ENCODE measurements around the gene RPL5. TPM values are rescaled to one million over a fixed set of nuclear protein-coding genes. Genes with fewer than 3 reads are reported as not detected.

RPL5 gene
- total RNA-seq, 2 donors from 2014 or later, result 792 to 927 TPM

DNA sequence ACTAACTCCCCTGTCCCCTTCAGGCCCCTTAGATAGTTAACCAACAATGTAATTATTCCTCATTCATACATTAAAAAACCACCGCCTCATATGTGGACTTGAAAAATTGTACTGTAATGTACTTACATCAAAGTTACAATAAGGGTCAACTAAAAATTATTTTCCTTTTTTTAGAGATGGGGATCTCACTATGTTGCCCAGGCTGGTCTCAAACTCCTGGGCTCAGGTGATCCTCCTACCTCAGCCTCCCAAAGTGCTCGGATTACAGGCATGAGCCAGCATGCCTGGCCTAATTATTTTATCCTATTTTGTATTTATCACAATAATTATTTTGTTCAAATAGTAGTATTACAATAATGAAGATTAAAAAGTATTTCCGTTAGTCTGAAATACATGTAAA lies 12.6 kb downstream of the RPL5 start:
- peaks cover 0 to 12% of the 10 kb centered on the region in 2 donors for H3K4me1 ChIP-seq (ENCODE audit: control insufficient read depth in 1 of 2, low read depth in 2 of 2)
- no peaks in the 10 kb centered on the region for H3K9me3 ChIP-seq
- no peaks in the 10 kb centered on the region for H3K27me3 ChIP-seq (replicated peaks; ENCODE audit: insufficient read depth)
- ATAC-seq (ENCODE audit: insufficient number of reproducible peaks, low FRiP score, low read depth) (no peak), DNase-seq (ENCODE audit: low spot score) (no peak)
- TF ChIP-seq, protein P1, sequence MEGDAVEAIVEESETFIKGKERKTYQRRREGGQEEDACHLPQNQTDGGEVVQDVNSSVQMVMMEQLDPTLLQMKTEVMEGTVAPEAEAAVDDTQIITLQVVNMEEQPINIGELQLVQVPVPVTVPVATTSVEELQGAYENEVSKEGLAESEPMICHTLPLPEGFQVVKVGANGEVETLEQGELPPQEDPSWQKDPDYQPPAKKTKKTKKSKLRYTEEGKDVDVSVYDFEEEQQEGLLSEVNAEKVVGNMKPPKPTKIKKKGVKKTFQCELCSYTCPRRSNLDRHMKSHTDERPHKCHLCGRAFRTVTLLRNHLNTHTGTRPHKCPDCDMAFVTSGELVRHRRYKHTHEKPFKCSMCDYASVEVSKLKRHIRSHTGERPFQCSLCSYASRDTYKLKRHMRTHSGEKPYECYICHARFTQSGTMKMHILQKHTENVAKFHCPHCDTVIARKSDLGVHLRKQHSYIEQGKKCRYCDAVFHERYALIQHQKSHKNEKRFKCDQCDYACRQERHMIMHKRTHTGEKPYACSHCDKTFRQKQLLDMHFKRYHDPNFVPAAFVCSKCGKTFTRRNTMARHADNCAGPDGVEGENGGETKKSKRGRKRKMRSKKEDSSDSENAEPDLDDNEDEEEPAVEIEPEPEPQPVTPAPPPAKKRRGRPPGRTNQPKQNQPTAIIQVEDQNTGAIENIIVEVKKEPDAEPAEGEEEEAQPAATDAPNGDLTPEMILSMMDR (IDR thresholded peaks at IDR 0.05), result no peak
- H3K4me3 ChIP-seq, result no peak overlapping the region
- peaks cover 15% of the 10 kb centered on the region for H3K36me3 ChIP-seq
- no peak overlapping the region for H3K27ac ChIP-seq

DNA sequence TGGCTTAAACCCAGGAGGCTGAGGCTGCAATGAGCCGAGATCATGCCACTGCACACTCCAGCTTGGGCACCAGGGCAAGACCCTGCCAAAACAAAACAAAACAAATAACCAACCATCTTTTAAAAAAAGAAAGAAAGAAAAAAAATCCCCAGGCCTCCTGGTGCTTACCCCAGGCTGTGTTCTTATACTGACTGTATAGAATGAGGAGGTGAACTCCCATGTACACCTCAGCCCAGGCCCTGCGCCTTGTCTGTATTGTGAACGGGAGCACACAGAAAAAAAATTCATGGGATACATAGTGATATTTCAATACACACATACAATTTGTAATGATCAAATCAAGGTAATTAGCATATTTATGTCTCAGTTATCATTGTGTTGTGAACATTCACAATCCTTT lies 14.1 kb downstream of the RPL5 start:
- TF ChIP-seq, protein P1 (IDR thresholded peaks at IDR 0.05), result no peak

DNA sequence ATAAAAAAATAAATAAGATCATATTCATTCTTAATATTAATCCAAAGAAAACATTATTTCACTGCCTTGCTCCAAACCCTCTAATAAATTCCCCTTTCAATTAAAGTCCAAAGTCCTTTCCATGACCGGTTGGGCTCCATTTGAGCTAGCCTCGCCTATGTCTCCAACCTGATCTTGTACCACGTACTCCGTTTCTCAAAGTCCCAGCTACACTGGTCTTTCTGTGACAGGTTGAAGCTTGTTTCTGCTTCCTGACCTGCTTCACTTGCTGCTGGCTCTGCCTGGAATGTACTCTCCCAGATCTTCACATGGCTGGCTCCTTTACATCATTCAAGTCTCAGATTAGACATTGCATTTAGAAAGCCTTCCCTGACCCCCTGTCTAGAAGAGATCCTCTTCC lies 16.4 kb downstream of the RPL5 start:
- TF ChIP-seq, protein P1 (IDR thresholded peaks at IDR 0.05), result no peak
- H3K4me3 ChIP-seq, result no peak overlapping the region
- no peak overlapping the region for H3K27ac ChIP-seq
- DNase-seq (ENCODE audit: low spot score) (no peak), ATAC-seq (ENCODE audit: insufficient number of reproducible peaks, low FRiP score, low read depth) (no peak)
- H3K27me3 ChIP-seq (replicated peaks; ENCODE audit: insufficient read depth), result no peaks in the 10 kb centered on the region
- H3K36me3 ChIP-seq, result peaks cover 3% of the 10 kb centered on the region
- no peaks in the 10 kb centered on the region for H3K9me3 ChIP-seq
- no peaks in the 10 kb centered on the region for H3K4me1 ChIP-seq (ENCODE audit: control insufficient read depth in 1 of 2, low read depth in 2 of 2)

More for the DNA sequence above, 14.1 kb downstream of the RPL5 start:
- Histone ChIP-seq H3K9me3 (no peaks in the 10 kb centered on the region), H3K27ac (no peak overlapping the region), H3K27me3 (replicated peaks; ENCODE audit: insufficient read depth) (no peaks in the 10 kb centered on the region), H3K36me3 (peaks cover 7% of the 10 kb centered on the region), H3K4me1 (ENCODE audit: control insufficient read depth in 1 of 2, low read depth in 2 of 2) (no peaks in the 10 kb centered on the region), H3K4me3 (no peak overlapping the region)
- ATAC-seq (ENCODE audit: insufficient number of reproducible peaks, low FRiP score, low read depth), result no peak
- DNase-seq (ENCODE audit: low spot score), result no peak

DNA sequence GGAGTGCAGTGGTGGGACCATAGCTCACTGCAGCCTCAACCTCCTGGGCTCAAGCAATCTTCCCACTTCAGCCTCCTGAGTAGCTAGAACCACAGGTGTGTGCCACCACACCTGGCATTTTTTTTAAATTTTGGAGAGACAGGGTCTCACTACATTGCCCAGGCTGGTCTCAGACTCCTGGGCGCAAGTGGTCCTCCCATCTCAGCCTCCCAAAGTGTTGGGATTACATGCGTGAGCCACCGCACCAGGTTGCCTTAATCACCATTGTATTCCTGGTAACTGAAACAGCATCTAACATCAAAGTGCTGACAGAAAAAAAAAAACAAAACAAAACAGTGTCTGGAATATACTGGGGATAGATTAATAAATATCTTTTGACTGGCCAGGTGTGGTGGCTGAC lies 18.2 kb downstream of the RPL5 start:
- Histone ChIP-seq H3K36me3 (peaks cover 3% of the 10 kb centered on the region), H3K9me3 (no peaks in the 10 kb centered on the region), H3K4me3 (no peak overlapping the region), H3K27me3 (replicated peaks; ENCODE audit: insufficient read depth) (no peaks in the 10 kb centered on the region), H3K27ac (no peak overlapping the region), H3K4me1 (ENCODE audit: control insufficient read depth in 1 of 2, low read depth in 2 of 2) (no peaks in the 10 kb centered on the region)
- TF ChIP-seq, protein P1 (IDR thresholded peaks at IDR 0.05), result no peak
- ATAC-seq (ENCODE audit: insufficient number of reproducible peaks, low FRiP score, low read depth), result no peak
- no peak for DNase-seq (ENCODE audit: low spot score)

DNA sequence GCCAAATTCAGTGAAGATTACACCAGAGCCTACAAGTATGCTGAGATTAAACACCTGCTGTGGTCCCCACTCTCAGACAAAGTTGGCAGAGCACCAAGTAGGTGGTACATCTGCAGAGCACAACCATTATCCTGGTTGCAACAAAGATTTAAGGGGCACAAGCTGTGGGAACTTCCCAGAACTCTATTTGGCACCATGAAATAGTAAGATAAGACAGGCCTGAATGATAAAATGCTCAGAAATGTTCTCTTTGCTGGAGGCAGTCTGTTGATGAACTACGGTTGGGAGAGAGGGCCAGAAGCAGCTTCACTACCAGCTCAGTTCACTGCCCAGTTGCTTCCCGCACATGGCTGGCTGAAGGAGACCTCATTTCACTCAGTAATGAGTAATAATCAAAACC lies 19.9 kb downstream of the RPL5 start:
- no peak for ATAC-seq (ENCODE audit: insufficient number of reproducible peaks, low FRiP score, low read depth)
- Histone ChIP-seq H3K4me1 (ENCODE audit: control insufficient read depth in 1 of 2, low read depth in 2 of 2) (no peaks in the 10 kb centered on the region), H3K4me3 (no peak overlapping the region), H3K36me3 (peaks cover 3% of the 10 kb centered on the region), H3K9me3 (no peaks in the 10 kb centered on the region), H3K27ac (no peak overlapping the region), H3K27me3 (replicated peaks; ENCODE audit: insufficient read depth) (no peaks in the 10 kb centered on the region)
- TF ChIP-seq, protein P1 (IDR thresholded peaks at IDR 0.05), result no peak
- no peak for DNase-seq (ENCODE audit: low spot score)

Measured in thoracic aorta (tissue), 2 donors.